HepG2 (cell line): ENCODE data around the gene CAST. TPM values are rescaled to one million over a fixed set of nuclear protein-coding genes. Genes with fewer than 3 reads are reported as not detected.

Source experiments
- CEBPG ChIP-seq: IDR thresholded peaks from 2 replicates; pipeline ENCODE4 v1.6.1; 2016
- FOXJ3 ChIP-seq: sonication (generic); formaldehyde crosslinking; IDR thresholded peaks from 2 replicates; pipeline ENCODE4 v1.4.0; 2020; ENCODE audit warnings: missing genetic modification reagents, mild to moderate bottlenecking, borderline replicate concordance
- MEF2D ChIP-seq: sonication (generic); formaldehyde crosslinking; IDR thresholded peaks from 2 replicates; pipeline ENCODE4 v1.5.1; 2020; ENCODE audit warnings: mild to moderate bottlenecking, missing genetic modification reagents
- NFIB ChIP-seq: sonication (generic); formaldehyde crosslinking; IDR thresholded peaks from 2 replicates; pipeline ENCODE4 v1.9.0; 2021; ENCODE audit warnings: missing genetic modification reagents, mild to moderate bottlenecking, borderline replicate concordance
- NFIC ChIP-seq: IDR thresholded peaks from 2 replicates; pipeline ENCODE4 v1.6.1; 2012; ENCODE audit warnings: mild to moderate bottlenecking, low read length, inconsistent platforms
- NR0B2 ChIP-seq: sonication (generic); formaldehyde crosslinking; IDR thresholded peaks from 2 replicates; pipeline ENCODE4 v1.4.0; 2020; ENCODE audit warnings: mild to moderate bottlenecking, missing genetic modification reagents
- NR2F6 ChIP-seq, 2 experiments: IDR thresholded peaks; 2 replicates each; pipeline ENCODE4 v1.6.1; 2016; ENCODE audit warnings: antibody characterized with exemption in 1 of 2, mild to moderate bottlenecking in 1 of 2
- PHF8 ChIP-seq: sonication (generic); formaldehyde crosslinking; IDR thresholded peaks from 2 replicates; pipeline ENCODE4 v1.5.0; 2020; ENCODE audit warnings: missing genetic modification reagents
- POLR2A ChIP-seq, 2 experiments: IDR thresholded peaks; 2 replicates each; pipeline ENCODE4 v1.6.1; 2011; ENCODE audit warnings: low read depth in 2 of 2, low read length in 2 of 2, mild to moderate bottlenecking in 1 of 2, moderate library complexity in 1 of 2; ENCODE audit not compliant: insufficient read depth in 1 of 2
- PPARG ChIP-seq: conservative IDR thresholded peaks from 2 replicates; pipeline ENCODE4 v1.6.1; 2016; ENCODE audit warnings: missing biosample characterization, missing genetic modification reagents
- RFX1 ChIP-seq: fragments of 450-650 bp; IDR thresholded peaks from 2 replicates; pipeline ENCODE4 v1.6.1; 2017
- SAP130 ChIP-seq: IDR thresholded peaks from 2 replicates; pipeline ENCODE4 v1.6.1; 2016; ENCODE audit warnings: low read depth
- SOX13 ChIP-seq, 3 experiments: fragments of 450-650 bp in 1 of 3; sonication (generic) in 1 of 3; formaldehyde crosslinking in 1 of 3; IDR thresholded peaks in 2 of 3; conservative IDR thresholded peaks in 1 of 3; 2 replicates each; pipeline versions ENCODE4 v1.5.0 to v1.6.1; 2016 to 2020; ENCODE audit warnings: antibody characterized with exemption in 1 of 3, mild to moderate bottlenecking in 1 of 3, missing compliant biosample characterization in 1 of 3, missing genetic modification reagents in 1 of 3, moderate library complexity in 1 of 3
- SP2 ChIP-seq: sonication (generic); formaldehyde crosslinking; IDR thresholded peaks from 2 replicates; pipeline ENCODE4 v1.5.1; 2020; ENCODE audit warnings: mild to moderate bottlenecking, missing genetic modification reagents
- THYN1 ChIP-seq: sonication (generic); formaldehyde crosslinking; IDR thresholded peaks from 2 replicates; pipeline ENCODE4 v1.8.1; 2023; ENCODE audit warnings: low read depth, mild to moderate bottlenecking, moderate library complexity, missing genetic modification reagents, borderline replicate concordance
- ZBTB38 ChIP-seq: sonication (generic); formaldehyde crosslinking; IDR thresholded peaks from 2 replicates; pipeline ENCODE4 v1.5.1; 2020; ENCODE audit warnings: mild to moderate bottlenecking, missing genetic modification reagents
- ZBTB4 ChIP-seq: sonication (generic); formaldehyde crosslinking; IDR thresholded peaks from 2 replicates; pipeline ENCODE4 v1.4.0; 2020; ENCODE audit warnings: missing genetic modification reagents, mild to moderate bottlenecking, borderline replicate concordance
- ZFP82 ChIP-seq: sonication (generic); formaldehyde crosslinking; IDR thresholded peaks from 2 replicates; pipeline ENCODE4 v1.5.1; 2020; ENCODE audit warnings: mild to moderate bottlenecking, missing genetic modification reagents, borderline replicate concordance
- ZNF12 ChIP-seq: sonication (generic); formaldehyde crosslinking; IDR thresholded peaks from 2 replicates; pipeline ENCODE4 v1.5.0; 2020; ENCODE audit warnings: missing genetic modification reagents
- ZNF292 ChIP-seq: sonication (generic); formaldehyde crosslinking; IDR thresholded peaks from 2 replicates; pipeline ENCODE4 v1.8.1; 2022; ENCODE audit warnings: mild to moderate bottlenecking, low read depth, missing genetic modification reagents, borderline replicate concordance
- ZNF329 ChIP-seq: sonication (generic); formaldehyde crosslinking; IDR thresholded peaks from 2 replicates; pipeline ENCODE4 v1.9.0; 2021; ENCODE audit warnings: low read depth, mild to moderate bottlenecking, missing genetic modification reagents
- ZNF616 ChIP-seq: sonication (generic); formaldehyde crosslinking; IDR thresholded peaks from 2 replicates; pipeline ENCODE4 v1.5.0; 2020; ENCODE audit warnings: low read depth, mild to moderate bottlenecking, missing genetic modification reagents
- ZNF724P ChIP-seq: sonication (generic); formaldehyde crosslinking; IDR thresholded peaks from 2 replicates; pipeline ENCODE4 v1.8.0; 2022; ENCODE audit warnings: missing genetic modification reagents, borderline replicate concordance
- polyA plus RNA-seq, 8 experiments: library from polyadenylated mRNA; depleted of rRNA in 3 of 8; stranded (reverse) in 7 of 8; unstranded in 1 of 8; fragments of >200 nt; fragmentation: Illumina TruSeq in 4 of 8; extraction: Trizol in 4 of 8; gene quantifications; 2 replicates each; pipeline versions ENCODE4 v1.2.1 to v1.2.3, GENCODE V29; 2011 to 2016; ENCODE audit warnings: low read depth in 4 of 8, missing spikeins in 1 of 8, mixed read lengths in 1 of 8; ENCODE audit not compliant: insufficient read depth in 1 of 8
- total RNA-seq, 5 experiments: library from RNA; depleted of rRNA; stranded (reverse); fragments of >200 nt; fragmentation: Illumina TruSeq; extraction: Trizol; gene quantifications; 2 replicates each; pipeline ENCODE4 v1.2.3, GENCODE V29; 2016; ENCODE audit warnings: low read depth in 1 of 5
- TF ChIP-seq, protein P1 (sequence below): fragments of 450-650 bp; IDR thresholded peaks from 2 replicates; pipeline ENCODE4 v1.6.1; 2016
- TF ChIP-seq, protein P2 (sequence below): IDR thresholded peaks from 2 replicates; pipeline ENCODE4 v1.6.1; 2016

CAST gene
- total and polyA plus RNA-seq, 2 of the 13 experiments (the other 11 are each of a cell fraction or from before 2014, with no cell fraction given) = 42.1 to 67.6 TPM

DNA sequence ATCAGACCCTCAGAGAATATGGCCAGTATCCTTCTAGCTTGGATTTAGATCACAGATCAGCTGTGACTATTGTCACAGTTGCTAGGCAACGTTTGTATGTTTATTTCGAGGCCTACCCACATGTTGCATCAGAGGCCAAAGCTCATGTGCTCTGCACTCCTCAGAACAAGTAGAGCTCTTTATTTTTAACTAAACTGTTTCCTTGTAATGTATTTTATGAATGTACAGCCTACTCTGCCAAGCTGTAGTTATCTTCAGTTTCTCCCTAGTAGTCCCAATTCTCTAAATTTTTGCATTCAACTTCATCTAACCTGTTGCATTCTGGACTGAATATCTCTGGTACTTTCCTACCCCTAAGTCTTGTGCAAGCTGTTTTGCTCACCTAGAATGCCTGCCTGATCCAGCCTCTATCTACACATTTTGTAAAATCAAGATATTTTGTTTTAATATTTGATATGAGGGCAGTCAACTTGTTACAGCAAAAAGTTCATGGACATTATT lies 52.8 kb downstream of the CAST start (continued):
- peak; percentile 66; the same call in 1 of the 2 replicates for TF ChIP-seq ZNF12 (CRISPR knock-in tag)
- TF ChIP-seq, protein P1, sequence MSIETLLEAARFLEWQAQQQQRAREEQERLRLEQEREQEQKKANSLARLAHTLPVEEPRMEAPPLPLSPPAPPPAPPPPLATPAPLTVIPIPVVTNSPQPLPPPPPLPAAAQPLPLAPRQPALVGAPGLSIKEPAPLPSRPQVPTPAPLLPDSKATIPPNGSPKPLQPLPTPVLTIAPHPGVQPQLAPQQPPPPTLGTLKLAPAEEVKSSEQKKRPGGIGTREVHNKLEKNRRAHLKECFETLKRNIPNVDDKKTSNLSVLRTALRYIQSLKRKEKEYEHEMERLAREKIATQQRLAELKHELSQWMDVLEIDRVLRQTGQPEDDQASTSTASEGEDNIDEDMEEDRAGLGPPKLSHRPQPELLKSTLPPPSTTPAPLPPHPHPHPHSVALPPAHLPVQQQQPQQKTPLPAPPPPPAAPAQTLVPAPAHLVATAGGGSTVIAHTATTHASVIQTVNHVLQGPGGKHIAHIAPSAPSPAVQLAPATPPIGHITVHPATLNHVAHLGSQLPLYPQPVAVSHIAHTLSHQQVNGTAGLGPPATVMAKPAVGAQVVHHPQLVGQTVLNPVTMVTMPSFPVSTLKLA = peak; percentile 42; the same call in 1 of the 2 replicates
- TF ChIP-seq, protein P2, sequence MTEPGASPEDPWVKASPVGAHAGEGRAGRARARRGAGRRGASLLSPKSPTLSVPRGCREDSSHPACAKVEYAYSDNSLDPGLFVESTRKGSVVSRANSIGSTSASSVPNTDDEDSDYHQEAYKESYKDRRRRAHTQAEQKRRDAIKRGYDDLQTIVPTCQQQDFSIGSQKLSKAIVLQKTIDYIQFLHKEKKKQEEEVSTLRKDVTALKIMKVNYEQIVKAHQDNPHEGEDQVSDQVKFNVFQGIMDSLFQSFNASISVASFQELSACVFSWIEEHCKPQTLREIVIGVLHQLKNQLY (CRISPR knock-in tag) = peak; percentile 53; the same call in 1 of the 2 replicates
- TF ChIP-seq FOXJ3 (CRISPR knock-in tag) = peak; percentile 99
- TF ChIP-seq ZNF329 = no peak
- no peak for TF ChIP-seq THYN1
- peak; percentile 43; the same call in 1 of the 2 replicates for TF ChIP-seq PPARG (CRISPR knock-in tag)
- TF ChIP-seq SP2 = no peak
- peak; percentile 46; the same call in 1 of the 2 replicates for TF ChIP-seq ZNF292
- TF ChIP-seq NFIB (CRISPR knock-in tag) = no peak
- no peak for TF ChIP-seq ZNF724P (CRISPR knock-in tag)
- TF ChIP-seq ZBTB38 (CRISPR knock-in tag) = no peak
- TF ChIP-seq RFX1 = peak; percentile 84
- TF ChIP-seq ZBTB4 = no peak
- TF ChIP-seq POLR2A (IDR thresholded peaks at IDR 0.05; ENCODE audit: insufficient read depth in 1 of 2, low read depth in 2 of 2, low read length in 2 of 2) = no peak
- peak; percentile 60; the same call in 1 of the 2 replicates for TF ChIP-seq NFIC
- no peak for TF ChIP-seq ZNF616 (CRISPR knock-in tag)
- no peak for TF ChIP-seq ZFP82 (CRISPR knock-in tag)
- TF ChIP-seq CEBPG = peak; percentile 99
- no peak for TF ChIP-seq PHF8 (CRISPR knock-in tag)
- TF ChIP-seq NR0B2 (CRISPR knock-in tag) = no peak
- peak; percentile 93 for TF ChIP-seq SOX13 (IDR thresholded peaks at IDR 0.05)
- TF ChIP-seq SOX13 (CRISPR knock-in tag; conservative IDR thresholded peaks at IDR 0.05 in 1 of 2, IDR thresholded peaks at IDR 0.05 in 1 of 2) = peak in 1 of 2 experiments; percentile 98; a peak in 2 of 4 replicates
- TF ChIP-seq MEF2D (CRISPR knock-in tag) = 0 out of 2 replicates have a peak, but pooled peaks have one; percentile 29
- TF ChIP-seq NR2F6 (IDR thresholded peaks at IDR 0.05) = peak; percentile 50; the same call in 1 of the 2 replicates
- peak; percentile 63 for TF ChIP-seq NR2F6 (CRISPR knock-in tag; IDR thresholded peaks at IDR 0.05)
- peak; percentile 99 for TF ChIP-seq SAP130 (CRISPR knock-in tag)
